ENCODE measurements around the gene PLEKHJ1. TPM values are rescaled to one million over a fixed set of nuclear protein-coding genes. Genes with fewer than 3 reads are reported as not detected.

The PLEKHJ1 gene
- total and polyA plus RNA-seq, 4 donors: 22.2 to 44.5 (median 37.0) TPM

Small RNA genes lying within 50 kb of the gene (small RNA-seq; reads per million reads assigned to genes)
- not detected for gene MIR1227

Other genes starting within 250 kb of the PLEKHJ1 start
- gene BTBD2, start 220.6 kb downstream of the PLEKHJ1 start, total RNA-seq: 10 to 100 TPM; 19.5 to 20.9 TPM
- 10 to 100 TPM in 1 of 2 donors, 1 to 10 TPM in 1; 7.4 to 25.1 TPM for gene BTBD2, start 220.6 kb downstream of the PLEKHJ1 start, polyA plus RNA-seq
- gene MKNK2, start 185.1 kb downstream of the PLEKHJ1 start, total RNA-seq: 100 to 1,000 TPM in 1 of 2 donors, 10 to 100 TPM in 1; 49.5 to 105 TPM
- 10 to 100 TPM; 24.7 to 43.3 TPM for gene MKNK2, start 185.1 kb downstream of the PLEKHJ1 start, polyA plus RNA-seq
- gene MOB3A, start 140.0 kb downstream of the PLEKHJ1 start, total RNA-seq: 1 to 10 TPM; 7.9 to 8.7 TPM
- 1 to 10 TPM; 3.4 to 5.2 TPM for gene MOB3A, start 140.0 kb downstream of the PLEKHJ1 start, polyA plus RNA-seq
- gene IZUMO4, start 139.4 kb downstream of the PLEKHJ1 start, total RNA-seq: 1 to 10 TPM; 1.2 TPM
- gene IZUMO4, start 139.4 kb downstream of the PLEKHJ1 start, polyA plus RNA-seq: 1 to 10 TPM; 1.3 to 1.4 TPM
- 10 to 100 TPM; 42.6 to 76.6 TPM for gene AP3D1, start 84.8 kb downstream of the PLEKHJ1 start, total RNA-seq
- gene AP3D1, start 84.8 kb downstream of the PLEKHJ1 start, polyA plus RNA-seq: 10 to 100 TPM; 21.7 to 79.8 TPM
- 1 to 10 TPM; 6.7 to 9.9 TPM for gene DOT1L, start 72.4 kb downstream of the PLEKHJ1 start, total RNA-seq
- gene DOT1L, start 72.4 kb downstream of the PLEKHJ1 start, polyA plus RNA-seq: 1 to 10 TPM; 3.4 to 6.9 TPM
- 10 to 100 TPM; 12.9 to 32.0 TPM for gene SF3A2, start 495 bp upstream of the PLEKHJ1 start, total RNA-seq
- 10 to 100 TPM in 1 of 2 donors, 1 to 10 TPM in 1; 2.2 to 13.5 TPM for gene SF3A2, start 495 bp upstream of the PLEKHJ1 start, polyA plus RNA-seq
- under 1 TPM; 0.47 to 0.59 TPM for gene AMH, start 13.0 kb upstream of the PLEKHJ1 start, total RNA-seq
- under 1 TPM in 1 of 2 donors, not detected in 1; 0.08 TPM for gene AMH, start 13.0 kb upstream of the PLEKHJ1 start, polyA plus RNA-seq
- gene JSRP1, start 20.1 kb upstream of the PLEKHJ1 start, total RNA-seq: under 1 TPM in 1 of 2 donors, not detected in 1; 0.25 TPM
- gene JSRP1, start 20.1 kb upstream of the PLEKHJ1 start, polyA plus RNA-seq: under 1 TPM; 0.39 to 0.45 TPM
- gene PEAK3, start 45.8 kb upstream of the PLEKHJ1 start, total RNA-seq: under 1 TPM; 0.09 to 0.67 TPM
- gene PEAK3, start 45.8 kb upstream of the PLEKHJ1 start, polyA plus RNA-seq: under 1 TPM; 0.21 to 0.42 TPM
- under 1 TPM; 0.05 to 0.08 TPM for gene LINGO3, start 71.8 kb upstream of the PLEKHJ1 start, total RNA-seq
- gene LINGO3, start 71.8 kb upstream of the PLEKHJ1 start, polyA plus RNA-seq: under 1 TPM; 0.02 to 0.08 TPM
- gene LSM7, start 92.3 kb upstream of the PLEKHJ1 start, total RNA-seq: 10 to 100 TPM; 23.6 to 37.9 TPM
- 10 to 100 TPM; 39.0 to 59.9 TPM for gene LSM7, start 92.3 kb upstream of the PLEKHJ1 start, polyA plus RNA-seq
- 10 to 100 TPM; 20.2 to 34.6 TPM for gene SPPL2B, start 92.4 kb upstream of the PLEKHJ1 start, total RNA-seq
- 10 to 100 TPM in 1 of 2 donors, 1 to 10 TPM in 1; 9.5 to 22.6 TPM for gene SPPL2B, start 92.4 kb upstream of the PLEKHJ1 start, polyA plus RNA-seq
- gene TMPRSS9, start 123.9 kb upstream of the PLEKHJ1 start, total RNA-seq: 10 to 100 TPM in 1 of 2 donors, 1 to 10 TPM in 1; 2.5 to 24.8 TPM
- gene TMPRSS9, start 123.9 kb upstream of the PLEKHJ1 start, polyA plus RNA-seq: under 1 TPM; 0.39 to 0.50 TPM
- gene TIMM13, start 191.3 kb upstream of the PLEKHJ1 start, total RNA-seq: 10 to 100 TPM; 21.6 to 28.0 TPM
- gene TIMM13, start 191.3 kb upstream of the PLEKHJ1 start, polyA plus RNA-seq: 100 to 1,000 TPM in 1 of 2 donors, 10 to 100 TPM in 1; 58.8 to 137 TPM
- gene LMNB2, start 220.6 kb upstream of the PLEKHJ1 start, total RNA-seq: 10 to 100 TPM in 1 of 2 donors, 1 to 10 TPM in 1; 5.6 to 38.5 TPM
- 1 to 10 TPM in 1 of 2 donors, under 1 TPM in 1; 0.97 to 6.2 TPM for gene LMNB2, start 220.6 kb upstream of the PLEKHJ1 start, polyA plus RNA-seq
- gene GADD45B, start 239.8 kb upstream of the PLEKHJ1 start, total RNA-seq: 10 to 100 TPM; 11.6 to 81.3 TPM
- gene GADD45B, start 239.8 kb upstream of the PLEKHJ1 start, polyA plus RNA-seq: 10 to 100 TPM; 83.4 to 86.3 TPM